DND-41 (cell line): ENCODE measurements around the gene PEDS1.

Experiments
- EZH2 ChIP-seq: IDR thresholded peaks from 3 replicates; pipeline ENCODE4 v1.6.1; 2012; ENCODE audit warnings: borderline replicate concordance, low read depth, mild to moderate bottlenecking, moderate library complexity, low read length, inconsistent platforms; ENCODE audit not compliant: severe bottlenecking
- TF ChIP-seq, protein P1 (sequence below): IDR thresholded peaks from 2 replicates; pipeline ENCODE4 v1.5.1; 2012; ENCODE audit warnings: borderline replicate concordance, low read length, moderate library complexity, mild to moderate bottlenecking; ENCODE audit not compliant: poor library complexity, severe bottlenecking; ENCODE audit errors: extremely low read depth

DNA sequence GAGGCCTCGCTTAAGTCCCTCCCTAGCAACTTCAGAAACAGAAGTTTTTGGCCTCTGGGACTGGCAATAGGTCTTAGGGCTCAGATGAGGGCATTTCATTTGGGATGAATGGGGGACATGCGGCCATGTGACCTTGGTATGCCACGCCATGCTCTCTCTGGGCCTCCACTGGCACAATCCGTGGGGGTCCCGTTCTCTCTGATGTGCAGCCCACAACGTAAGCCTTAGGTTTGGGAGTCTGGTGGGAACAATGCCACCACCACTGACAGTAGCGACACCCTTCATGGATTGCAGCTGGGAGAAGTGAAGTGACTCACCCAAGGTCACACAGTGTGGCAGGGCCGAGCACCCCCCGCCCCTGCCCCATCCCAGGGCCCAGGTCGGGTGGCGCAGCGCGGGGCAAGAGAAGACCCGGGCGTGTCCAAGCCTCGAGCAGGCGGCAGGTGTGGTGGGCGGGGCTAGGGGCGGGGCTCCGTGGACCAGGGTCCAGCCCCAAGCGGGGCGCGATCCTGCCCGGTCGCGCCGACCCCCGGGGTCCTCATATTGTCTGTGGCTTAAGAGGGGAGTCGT is 36.2 kb upstream of the PEDS1 start:
- TF ChIP-seq, protein P1, sequence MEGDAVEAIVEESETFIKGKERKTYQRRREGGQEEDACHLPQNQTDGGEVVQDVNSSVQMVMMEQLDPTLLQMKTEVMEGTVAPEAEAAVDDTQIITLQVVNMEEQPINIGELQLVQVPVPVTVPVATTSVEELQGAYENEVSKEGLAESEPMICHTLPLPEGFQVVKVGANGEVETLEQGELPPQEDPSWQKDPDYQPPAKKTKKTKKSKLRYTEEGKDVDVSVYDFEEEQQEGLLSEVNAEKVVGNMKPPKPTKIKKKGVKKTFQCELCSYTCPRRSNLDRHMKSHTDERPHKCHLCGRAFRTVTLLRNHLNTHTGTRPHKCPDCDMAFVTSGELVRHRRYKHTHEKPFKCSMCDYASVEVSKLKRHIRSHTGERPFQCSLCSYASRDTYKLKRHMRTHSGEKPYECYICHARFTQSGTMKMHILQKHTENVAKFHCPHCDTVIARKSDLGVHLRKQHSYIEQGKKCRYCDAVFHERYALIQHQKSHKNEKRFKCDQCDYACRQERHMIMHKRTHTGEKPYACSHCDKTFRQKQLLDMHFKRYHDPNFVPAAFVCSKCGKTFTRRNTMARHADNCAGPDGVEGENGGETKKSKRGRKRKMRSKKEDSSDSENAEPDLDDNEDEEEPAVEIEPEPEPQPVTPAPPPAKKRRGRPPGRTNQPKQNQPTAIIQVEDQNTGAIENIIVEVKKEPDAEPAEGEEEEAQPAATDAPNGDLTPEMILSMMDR = no peak
- no peak for TF ChIP-seq EZH2
